H9 (cell line): ENCODE data around the gene SUPT3H. TPM values are rescaled to one million over a fixed set of nuclear protein-coding genes. Genes with fewer than 3 reads are reported as not detected.

ENCODE experiments used
- DNase-seq: peaks from one replicate; pipeline ENCODE4 v3.0.0-alpha.2; 2017
- H2AFZ ChIP-seq: one replicate; pipeline ENCODE4 v1.6.1; 2013; ENCODE audit warnings: mild to moderate bottlenecking, low read length, control low read depth, moderate library complexity
- H2AK5ac ChIP-seq: 2 replicates; pipeline ENCODE4 v1.6.1; 2013; ENCODE audit warnings: low read length, control low read depth, mixed read lengths; ENCODE audit not compliant: insufficient read length
- H2BK120ac ChIP-seq: one replicate; pipeline ENCODE4 v1.6.1; 2013; ENCODE audit warnings: low read depth, mild to moderate bottlenecking, low read length, control low read depth, inconsistent platforms; ENCODE audit not compliant: poor library complexity, severe bottlenecking
- H2BK12ac ChIP-seq: 2 replicates; pipeline ENCODE4 v1.6.1; 2013; ENCODE audit warnings: low read length, control low read depth, mixed read lengths, low read depth; ENCODE audit not compliant: insufficient read length
- H2BK15ac ChIP-seq: 2 replicates; pipeline ENCODE4 v1.6.1; 2013; ENCODE audit warnings: low read depth, low read length, control low read depth
- H2BK20ac ChIP-seq: one replicate; pipeline ENCODE4 v1.6.1; 2013; ENCODE audit warnings: low read depth, mild to moderate bottlenecking, low read length, control low read depth, inconsistent platforms; ENCODE audit not compliant: poor library complexity, severe bottlenecking
- H2BK5ac ChIP-seq: 2 replicates; pipeline ENCODE4 v1.6.1; 2013; ENCODE audit warnings: low read length, control low read depth, mixed read lengths; ENCODE audit not compliant: insufficient read length
- H3K14ac ChIP-seq: 2 replicates; pipeline ENCODE4 v1.6.1; 2013; ENCODE audit warnings: low read length, control low read depth; ENCODE audit not compliant: insufficient read depth
- H3K18ac ChIP-seq: 2 replicates; pipeline ENCODE4 v1.6.1; 2013; ENCODE audit warnings: low read depth, mild to moderate bottlenecking, mixed read lengths, low read length, control low read depth; ENCODE audit not compliant: insufficient read length
- H3K23ac ChIP-seq: 2 replicates; pipeline ENCODE4 v1.6.1; 2013; ENCODE audit warnings: low read length, control low read depth, mixed read lengths, low read depth; ENCODE audit not compliant: insufficient read length
- H3K23me2 ChIP-seq: 2 replicates; pipeline ENCODE4 v1.6.1; 2013; ENCODE audit warnings: low read depth, mild to moderate bottlenecking, mixed read lengths, low read length, control low read depth; ENCODE audit not compliant: insufficient read length, poor library complexity, severe bottlenecking
- H3K27ac ChIP-seq: 2 replicates; pipeline ENCODE4 v1.5.1; 2013; ENCODE audit warnings: low read length, control low read depth, mixed read lengths, low read depth; ENCODE audit not compliant: insufficient read length
- H3K27me3 ChIP-seq: 2 replicates; pipeline ENCODE4 v1.6.1; 2013; ENCODE audit warnings: low read length, control low read depth, inconsistent platforms; ENCODE audit not compliant: insufficient read depth
- H3K4ac ChIP-seq: 2 replicates; pipeline ENCODE4 v1.6.1; 2013; ENCODE audit warnings: low read depth, mild to moderate bottlenecking, control low read depth, inconsistent platforms, low read length, moderate library complexity
- H3K4me1 ChIP-seq: 2 replicates; pipeline ENCODE4 v1.6.1; 2013; ENCODE audit warnings: low read length, control low read depth, inconsistent platforms; ENCODE audit not compliant: insufficient read depth
- H3K4me2 ChIP-seq: 2 replicates; pipeline ENCODE4 v1.6.1; 2013; ENCODE audit warnings: low read length, control low read depth, mixed read lengths; ENCODE audit not compliant: insufficient read length, insufficient read depth
- H3K56ac ChIP-seq: 2 replicates; pipeline ENCODE4 v1.6.1; 2013; ENCODE audit warnings: low read depth, mild to moderate bottlenecking, mixed read lengths, low read length, control low read depth; ENCODE audit not compliant: insufficient read length
- H3K79me1 ChIP-seq: 2 replicates; pipeline ENCODE4 v1.6.1; 2013; ENCODE audit warnings: low read depth, mild to moderate bottlenecking, moderate library complexity, low read length, control low read depth, inconsistent platforms; ENCODE audit not compliant: insufficient read depth, poor library complexity, severe bottlenecking
- H3K79me2 ChIP-seq: 2 replicates; pipeline ENCODE4 v1.6.1; 2013; ENCODE audit warnings: low read length, control low read depth, inconsistent platforms; ENCODE audit not compliant: insufficient read depth
- H3K9ac ChIP-seq: 2 replicates; pipeline ENCODE4 v1.6.1; 2013; ENCODE audit warnings: low read length, control low read depth, mixed read lengths; ENCODE audit not compliant: insufficient read length; ENCODE audit errors: extremely low read depth
- H3K9me3 ChIP-seq: one replicate; pipeline ENCODE4 v1.6.1; 2013; ENCODE audit warnings: low read depth, low read length, inconsistent platforms; ENCODE audit not compliant: control insufficient read depth
- H3T11ph ChIP-seq: one replicate; pipeline ENCODE4 v1.6.1; 2013; ENCODE audit warnings: mild to moderate bottlenecking, low read length, control low read depth, inconsistent platforms
- H4K20me1 ChIP-seq: one replicate; pipeline ENCODE4 v1.6.1; 2013; ENCODE audit not compliant: control insufficient read depth, insufficient read length, insufficient read depth
- H4K5ac ChIP-seq: 2 replicates; pipeline ENCODE4 v1.6.1; 2013; ENCODE audit warnings: low read depth, mild to moderate bottlenecking, mixed read lengths, low read length, control low read depth; ENCODE audit not compliant: insufficient read length
- H4K8ac ChIP-seq: replicated peaks from 2 replicates; pipeline ENCODE4 v1.6.1; 2013; ENCODE audit warnings: low read length, control low read depth, mixed read lengths, low read depth; ENCODE audit not compliant: insufficient read length
- H4K91ac ChIP-seq: 2 replicates; pipeline ENCODE4 v1.6.1; 2013; ENCODE audit warnings: low read depth, mild to moderate bottlenecking, moderate library complexity, mixed read lengths, low read length, control low read depth; ENCODE audit not compliant: insufficient read length
- H3K27ac Mint-ChIP-seq, 3 experiments: 2 replicates in 2 of 3; 3 replicates in 1 of 3; pipeline ENCODE4 v1.8.0; 2020 to 2021; ENCODE audit warnings: mixed read lengths in 3 of 3, mild to moderate bottlenecking in 1 of 3, moderate library complexity in 1 of 3
- H3K27me3 Mint-ChIP-seq: 2 replicates; pipeline ENCODE4 v1.8.0; 2021; ENCODE audit warnings: low read depth, mild to moderate bottlenecking, moderate library complexity, mixed read lengths
- H3K36me3 Mint-ChIP-seq, 3 experiments: 2 replicates in 2 of 3; 3 replicates in 1 of 3; pipeline ENCODE4 v1.8.0; 2020 to 2021; ENCODE audit warnings: low read depth in 3 of 3, mixed read lengths in 3 of 3; ENCODE audit not compliant: insufficient read depth in 1 of 3
- H3K4me1 Mint-ChIP-seq, 2 experiments: 2 replicates each; pipeline ENCODE4 v1.8.0; 2020; ENCODE audit warnings: mixed read lengths in 2 of 2
- H3K4me3 Mint-ChIP-seq, 2 experiments: 2 replicates in 1 of 2; 3 replicates in 1 of 2; pipeline ENCODE4 v1.8.0; 2020 to 2021; ENCODE audit warnings: mild to moderate bottlenecking in 2 of 2, mixed read lengths in 2 of 2, moderate library complexity in 1 of 2
- H3K9me3 Mint-ChIP-seq, 2 experiments: 2 replicates in 1 of 2; 3 replicates in 1 of 2; pipeline ENCODE4 v1.8.0; 2020; ENCODE audit warnings: mild to moderate bottlenecking in 2 of 2, mixed read lengths in 2 of 2, moderate library complexity in 1 of 2
- total RNA-seq: library from RNA; stranded (reverse); gene quantifications from 2 replicates; pipeline ENCODE4 v1.2.1, GENCODE V29; 2021
- TF ChIP-seq, protein P1 (sequence below): fragments of 200-600 bp; sonication (generic); conservative IDR thresholded peaks from 3 replicates; pipeline ENCODE4 v1.8.0; 2021; ENCODE audit warnings: antibody characterized with exemption, mild to moderate bottlenecking

The SUPT3H gene
- total RNA-seq, 1 experiment from 2014 or later, result 22.5 TPM

DNA sequence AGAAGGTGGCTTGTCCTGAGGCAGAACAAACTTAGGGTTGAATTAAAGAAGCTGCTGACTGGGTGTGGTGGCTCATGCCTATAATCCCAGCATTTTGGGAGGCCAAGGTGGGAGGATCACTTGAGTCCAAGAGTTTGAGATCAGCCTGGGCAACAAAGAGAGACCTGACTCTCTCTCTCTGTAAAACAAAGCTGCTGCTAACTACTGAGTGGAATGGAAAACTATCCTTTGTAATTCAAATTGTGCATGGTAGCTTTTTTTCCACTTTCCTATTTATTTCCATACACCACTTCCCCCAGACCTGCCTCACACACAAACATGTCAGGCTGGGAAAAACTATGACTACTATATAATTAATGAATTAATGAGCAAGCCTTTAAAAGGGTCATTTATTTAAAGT, 553.2 kb downstream of the SUPT3H start:
- Histone ChIP-seq H2AFZ (no peak overlapping the region), H3K4ac (no peak overlapping the region)
- DNase-seq, result no peak

More for the DNA sequence above, 553.2 kb downstream of the SUPT3H start:
- TF ChIP-seq, protein P1, sequence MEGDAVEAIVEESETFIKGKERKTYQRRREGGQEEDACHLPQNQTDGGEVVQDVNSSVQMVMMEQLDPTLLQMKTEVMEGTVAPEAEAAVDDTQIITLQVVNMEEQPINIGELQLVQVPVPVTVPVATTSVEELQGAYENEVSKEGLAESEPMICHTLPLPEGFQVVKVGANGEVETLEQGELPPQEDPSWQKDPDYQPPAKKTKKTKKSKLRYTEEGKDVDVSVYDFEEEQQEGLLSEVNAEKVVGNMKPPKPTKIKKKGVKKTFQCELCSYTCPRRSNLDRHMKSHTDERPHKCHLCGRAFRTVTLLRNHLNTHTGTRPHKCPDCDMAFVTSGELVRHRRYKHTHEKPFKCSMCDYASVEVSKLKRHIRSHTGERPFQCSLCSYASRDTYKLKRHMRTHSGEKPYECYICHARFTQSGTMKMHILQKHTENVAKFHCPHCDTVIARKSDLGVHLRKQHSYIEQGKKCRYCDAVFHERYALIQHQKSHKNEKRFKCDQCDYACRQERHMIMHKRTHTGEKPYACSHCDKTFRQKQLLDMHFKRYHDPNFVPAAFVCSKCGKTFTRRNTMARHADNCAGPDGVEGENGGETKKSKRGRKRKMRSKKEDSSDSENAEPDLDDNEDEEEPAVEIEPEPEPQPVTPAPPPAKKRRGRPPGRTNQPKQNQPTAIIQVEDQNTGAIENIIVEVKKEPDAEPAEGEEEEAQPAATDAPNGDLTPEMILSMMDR, result no peak
- Histone ChIP-seq H2BK20ac (no peak overlapping the region), H3K4me2 (no peak overlapping the region), H3K27ac (no peak overlapping the region), H4K20me1 (no peaks in the 10 kb centered on the region), H4K8ac (no peak overlapping the region), H3K23me2 (no peaks in the 10 kb centered on the region), H2BK15ac (no peak overlapping the region), H2BK5ac (no peak overlapping the region), H3K79me1 (no peaks in the 10 kb centered on the region), H2AK5ac (no peak overlapping the region), H3K18ac (no peak overlapping the region), H3K4me1 (peaks cover 2% of the 10 kb centered on the region; the same call in 1 of the 2 replicates), H2BK12ac (no peak overlapping the region), H3K14ac (no peak overlapping the region), H2BK120ac (no peak overlapping the region), H3K23ac (no peak overlapping the region), H4K5ac (no peak overlapping the region), H4K91ac (no peak overlapping the region), H3T11ph (no peak overlapping the region), H3K9ac (no peak overlapping the region), H3K79me2 (no peaks in the 10 kb centered on the region), H3K56ac (no peak overlapping the region), H3K9me3 (no peaks in the 10 kb centered on the region), H3K27me3 (no peaks in the 10 kb centered on the region)
- Mint-ChIP-seq H3K9me3 (no peaks in the 10 kb centered on the region), H3K4me1 (peaks cover 15 to 19% of the 10 kb centered on the region in 2 experiments), H3K4me3 (no peak overlapping the region), H3K27me3 (no peaks in the 10 kb centered on the region), H3K27ac (no peak overlapping the region; a peak in 1 of 7 replicates), H3K36me3 (no peaks in the 10 kb centered on the region)
